ENCODE measurements around the gene ARL16. TPM values are rescaled to one million over a fixed set of nuclear protein-coding genes. Genes with fewer than 3 reads are reported as not detected.
"Not testable (repeated sequence)": the region's sequence is repeated elsewhere in the genome, so short reads cannot be mapped to it uniquely, and the experiment has no call there.

The ARL16 gene
- polyA plus RNA-seq, 5 donors, result 38.7 to 53.2 (median 45.5) TPM

GRCh38 chr17:81697261-81698044 is 13.9 kb upstream of the ARL16 start:
- no peak for DNase-seq

GRCh38 chr17:81696218-81696941 is 12.8 kb upstream of the ARL16 start:
- no peak for DNase-seq

- DNase-seq, result no peak
Observed at GRCh38 chr17:81695801-81696200, 12.2 kb upstream of the ARL16 start.

- no peak for DNase-seq
Observed at GRCh38 chr17:81695211-81695610, 11.6 kb upstream of the ARL16 start.

GRCh38 chr17:81694810-81695209 is 11.2 kb upstream of the ARL16 start:
- DNase-seq, result no peak

- DNase-seq, result no peak
Observed at GRCh38 chr17:81693509-81694210, 10.1 kb upstream of the ARL16 start.

GRCh38 chr17:81691608-81692007 is 8.0 kb upstream of the ARL16 start:
- no peak for DNase-seq

GRCh38 chr17:81691196-81691595 is 7.6 kb upstream of the ARL16 start:
- no peak for DNase-seq

GRCh38 chr17:81690549-81690948 is 7.0 kb upstream of the ARL16 start:
- DNase-seq, result no peak

- DNase-seq, result no peak
Observed at GRCh38 chr17:81690066-81690465, 6.5 kb upstream of the ARL16 start.

- DNase-seq, result no peak
Observed at GRCh38 chr17:81688616-81689015, 5.0 kb upstream of the ARL16 start.

GRCh38 chr17:81687770-81688541 is 4.4 kb upstream of the ARL16 start:
- no peak for DNase-seq

- no peak for DNase-seq
Observed at GRCh38 chr17:81686614-81687013, 3.0 kb upstream of the ARL16 start.

GRCh38 chr17:81685108-81685507 is 1.5 kb upstream of the ARL16 start:
- no peak for DNase-seq

- DNase-seq, result no peak
Observed at GRCh38 chr17:81684442-81684911, 880 bp upstream of the ARL16 start.

- DNase-seq, result no peak
Observed at GRCh38 chr17:81683208-81683583, 401 bp downstream of the ARL16 start.

GRCh38 chr17:81682565-81683207 is 911 bp downstream of the ARL16 start:
- DNase-seq, result no peak

- DNase-seq, result no peak
Observed at GRCh38 chr17:81681672-81682071, 1.9 kb downstream of the ARL16 start.

GRCh38 chr17:81680150-81680549 is 3.4 kb downstream of the ARL16 start:
- no peak for DNase-seq

GRCh38 chr17:81676906-81677305 is 6.7 kb downstream of the ARL16 start:
- no peak for DNase-seq

- not testable (repeated sequence) for DNase-seq
Observed at GRCh38 chr17:81675515-81676221, 7.9 kb downstream of the ARL16 start.
